Mesenchymal stem cell (in vitro differentiated cells and primary cell): ENCODE measurements around the gene PTPN20.
A peak's percentile ranks its signal among the peaks of the same experiment; 100 is the strongest.

Source experiments
- DNase-seq: peaks from one replicate; pipeline ENCODE4 v3.0.0-alpha.2; 2013
- H2AFZ ChIP-seq: one replicate; pipeline ENCODE4 v1.6.1; 2013; ENCODE audit warnings: low read depth, mild to moderate bottlenecking, control low read depth, inconsistent platforms, low read length, moderate library complexity
- H2AK5ac ChIP-seq: 2 replicates; pipeline ENCODE4 v1.6.1; 2013; ENCODE audit warnings: low read length, moderate library complexity, mild to moderate bottlenecking, inconsistent platforms; ENCODE audit not compliant: severe bottlenecking
- H2BK120ac ChIP-seq: one replicate; pipeline ENCODE4 v1.6.1; 2013; ENCODE audit warnings: low read depth, mild to moderate bottlenecking, inconsistent platforms, low read length, moderate library complexity
- H2BK12ac ChIP-seq, 2 experiments: one replicate each; pipeline ENCODE4 v1.6.1; 2013; ENCODE audit warnings: inconsistent platforms in 2 of 2, low read length in 2 of 2, mild to moderate bottlenecking in 2 of 2, moderate library complexity in 2 of 2, control low read depth in 1 of 2
- H2BK15ac ChIP-seq: one replicate; pipeline ENCODE4 v1.6.1; 2013; ENCODE audit warnings: mild to moderate bottlenecking, low read depth, inconsistent platforms; ENCODE audit not compliant: poor library complexity, severe bottlenecking
- H2BK5ac ChIP-seq: 2 replicates; pipeline ENCODE4 v1.6.1; 2013; ENCODE audit warnings: low read depth, mild to moderate bottlenecking, low read length, control low read depth, inconsistent platforms; ENCODE audit not compliant: poor library complexity, severe bottlenecking
- H3K14ac ChIP-seq, 2 experiments: one replicate each; pipeline ENCODE4 v1.6.1; 2013; ENCODE audit warnings: inconsistent platforms in 2 of 2, low read length in 2 of 2, control low read depth in 1 of 2, mild to moderate bottlenecking in 1 of 2, moderate library complexity in 1 of 2
- H3K18ac ChIP-seq, 2 experiments: one replicate each; pipeline ENCODE4 v1.6.1; 2013; ENCODE audit warnings: inconsistent platforms in 2 of 2, low read length in 2 of 2, control low read depth in 1 of 2, low read depth in 1 of 2, mild to moderate bottlenecking in 1 of 2
- H3K23ac ChIP-seq, 2 experiments: one replicate each; pipeline ENCODE4 v1.6.1; 2013; ENCODE audit warnings: inconsistent platforms in 2 of 2, low read length in 2 of 2, mild to moderate bottlenecking in 2 of 2, moderate library complexity in 2 of 2, control low read depth in 1 of 2
- H3K27ac ChIP-seq: 2 replicates; pipeline ENCODE4 v1.5.1; 2013; ENCODE audit warnings: mild to moderate bottlenecking, moderate library complexity, low read length, control low read depth, inconsistent platforms; ENCODE audit not compliant: poor library complexity, severe bottlenecking
- H3K27me3 ChIP-seq, 2 experiments: 2 replicates each; pipeline versions ENCODE4 v1.6.1 to v1.7.0; 2013; ENCODE audit warnings: low read length in 2 of 2, mild to moderate bottlenecking in 2 of 2, moderate library complexity in 2 of 2, control low read depth in 1 of 2, inconsistent platforms in 1 of 2; ENCODE audit not compliant: control insufficient read depth in 1 of 2, insufficient read depth in 1 of 2
- H3K36me3 ChIP-seq, 2 experiments: 2 replicates each; pipeline versions ENCODE4 v1.6.1 to v1.7.0; 2013; ENCODE audit warnings: low read length in 2 of 2, control low read depth in 1 of 2, inconsistent platforms in 1 of 2, low read depth in 1 of 2, mild to moderate bottlenecking in 1 of 2; ENCODE audit not compliant: insufficient read depth in 2 of 2, control insufficient read depth in 1 of 2
- H3K4ac ChIP-seq, 2 experiments: one replicate each; pipeline ENCODE4 v1.6.1; 2013; ENCODE audit warnings: inconsistent platforms in 2 of 2, low read length in 2 of 2, mild to moderate bottlenecking in 2 of 2, moderate library complexity in 2 of 2, control low read depth in 1 of 2, low read depth in 1 of 2
- H3K4me1 ChIP-seq: 2 replicates; pipeline ENCODE4 v1.6.1; 2013; ENCODE audit warnings: low read depth, low read length, control low read depth; ENCODE audit not compliant: control insufficient read depth, insufficient read depth
- H3K4me2 ChIP-seq: 2 replicates; pipeline ENCODE4 v1.6.1; 2013; ENCODE audit warnings: low read length, mild to moderate bottlenecking, inconsistent platforms; ENCODE audit not compliant: poor library complexity, severe bottlenecking
- H3K4me3 ChIP-seq, 2 experiments: 2 replicates each; pipeline versions ENCODE4 v1.5.1 to v1.7.0; 2013; ENCODE audit warnings: low read length in 2 of 2, mild to moderate bottlenecking in 2 of 2, control low read depth in 1 of 2, low read depth in 1 of 2; ENCODE audit not compliant: insufficient read depth in 1 of 2
- H3K79me1 ChIP-seq: replicated peaks from 2 replicates; pipeline ENCODE4 v1.6.1; 2013; ENCODE audit warnings: mild to moderate bottlenecking, control low read depth, low read length, inconsistent platforms; ENCODE audit not compliant: poor library complexity, severe bottlenecking
- H3K9ac ChIP-seq: 2 replicates; pipeline ENCODE4 v1.7.0; 2013; ENCODE audit warnings: mild to moderate bottlenecking, low read length, moderate library complexity
- H3K9me3 ChIP-seq: 2 replicates; pipeline ENCODE4 v1.7.0; 2013; ENCODE audit warnings: mild to moderate bottlenecking, low read length; ENCODE audit not compliant: control insufficient read depth
- H4K8ac ChIP-seq: one replicate; pipeline ENCODE4 v1.6.1; 2013; ENCODE audit warnings: inconsistent platforms, mild to moderate bottlenecking, low read length, moderate library complexity
- H4K91ac ChIP-seq: one replicate; pipeline ENCODE4 v1.6.1; 2013; ENCODE audit warnings: mild to moderate bottlenecking, low read length, inconsistent platforms
- WGBS: methylation state at CpG from one replicate; pipeline ENCODE4 v1.1.7; 2013; ENCODE audit warnings: mixed read lengths; 5-methylcytosine and 5-hydroxymethylcytosine counted together

The PTPN20 gene

GRCh38 chr10:47036771-47037170 is 125.5 kb downstream of the PTPN20 start:
- DNase-seq = no peak
- Histone ChIP-seq H2BK120ac (no peak overlapping the region), H4K91ac (no peak overlapping the region), H3K4me1 (no peaks in the 10 kb centered on the region), H3K79me1 (no peaks in the 10 kb centered on the region), H3K36me3 (no peaks in the 10 kb centered on the region), H3K18ac (no peak overlapping the region), H3K4me2 (no peak overlapping the region), H3K27me3 (peaks cover 2 to 34% of the 10 kb centered on the region in 2 experiments), H2AK5ac (no peak overlapping the region), H2BK15ac (no peak overlapping the region), H3K14ac (no peak overlapping the region), H4K8ac (no peak overlapping the region), H2AFZ (no peak overlapping the region), H3K27ac (no peak overlapping the region), H3K9me3 (no peaks in the 10 kb centered on the region), H2BK5ac (no peak overlapping the region), H3K4me3 (no peak overlapping the region), H3K23ac (no peak overlapping the region), H3K4ac (no peak overlapping the region), H2BK12ac (no peak overlapping the region), H3K9ac (no peak overlapping the region)
- 70% methylated on average over 7 of the region's 7 CpGs for WGBS

GRCh38 chr10:47037654-47038425 is 126.6 kb downstream of the PTPN20 start:
- Histone ChIP-seq H2BK12ac (no peak overlapping the region), H2BK15ac (no peak overlapping the region), H3K9me3 (no peaks in the 10 kb centered on the region), H2BK120ac (no peak overlapping the region), H3K23ac (peak overlapping the region in 1 of 2 experiments; percentile 9), H2BK5ac (no peak overlapping the region), H3K4me1 (no peaks in the 10 kb centered on the region), H4K8ac (no peak overlapping the region), H2AK5ac (no peak overlapping the region), H3K4me3 (no peak overlapping the region), H3K4ac (no peak overlapping the region), H4K91ac (no peak overlapping the region), H3K14ac (no peak overlapping the region), H3K27me3 (peaks cover 2 to 34% of the 10 kb centered on the region in 2 experiments), H3K27ac (no peak overlapping the region), H3K79me1 (no peaks in the 10 kb centered on the region), H3K36me3 (no peaks in the 10 kb centered on the region), H3K9ac (no peak overlapping the region), H2AFZ (no peak overlapping the region), H3K4me2 (no peak overlapping the region), H3K18ac (no peak overlapping the region)
- no peak for DNase-seq
- WGBS = 74% methylated on average over 10 of the region's 10 CpGs

- Histone ChIP-seq H3K4ac (no peak overlapping the region), H3K9me3 (no peaks in the 10 kb centered on the region), H3K23ac (no peak overlapping the region), H4K91ac (no peak overlapping the region), H3K79me1 (no peaks in the 10 kb centered on the region), H3K18ac (no peak overlapping the region), H2BK120ac (no peak overlapping the region), H3K14ac (no peak overlapping the region), H2BK15ac (no peak overlapping the region), H2BK12ac (no peak overlapping the region), H2BK5ac (no peak overlapping the region), H3K4me2 (no peak overlapping the region), H2AFZ (no peak overlapping the region), H3K27me3 (peaks cover 2 to 28% of the 10 kb centered on the region in 2 experiments), H3K36me3 (no peaks in the 10 kb centered on the region), H4K8ac (no peak overlapping the region), H3K9ac (no peak overlapping the region), H3K4me1 (no peaks in the 10 kb centered on the region), H3K27ac (no peak overlapping the region), H3K4me3 (no peak overlapping the region), H2AK5ac (no peak overlapping the region)
- DNase-seq = peak; percentile 38
- WGBS = 5% methylated on average over 10 of the region's 12 CpGs
Measured at GRCh38 chr10:47038881-47039561, 127.8 kb downstream of the PTPN20 start.

DNA sequence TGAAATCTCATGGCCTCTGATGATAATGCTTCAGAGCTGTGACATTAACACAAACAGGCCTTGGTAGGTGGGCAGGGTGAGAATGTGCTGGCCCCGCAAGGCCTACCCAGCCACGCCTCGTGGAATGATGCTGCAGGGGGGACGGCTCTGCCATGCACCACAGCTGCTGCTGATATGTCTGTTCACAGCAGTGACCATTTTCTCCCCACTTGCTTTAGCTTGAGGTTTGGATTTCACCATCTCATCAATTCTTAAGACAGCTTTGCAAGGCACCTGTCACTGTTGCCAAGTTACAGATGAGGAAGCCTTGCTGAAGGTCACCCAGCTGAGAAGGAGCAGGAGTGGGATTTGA is 128.3 kb downstream of the PTPN20 start:
- H3K27ac ChIP-seq = no peak overlapping the region
- no peak overlapping the region for H4K91ac ChIP-seq
- H3K4me1 ChIP-seq = no peaks in the 10 kb centered on the region
- H2AFZ ChIP-seq = no peak overlapping the region
- no peaks in the 10 kb centered on the region for H3K9me3 ChIP-seq
- no peak overlapping the region for H3K14ac ChIP-seq
- H4K8ac ChIP-seq = no peak overlapping the region
- no peaks in the 10 kb centered on the region for H3K79me1 ChIP-seq
- no peaks in the 10 kb centered on the region for H3K36me3 ChIP-seq
- no peak overlapping the region for H3K4ac ChIP-seq
- no peak overlapping the region for H3K9ac ChIP-seq
- H3K4me2 ChIP-seq = no peak overlapping the region
- no peak overlapping the region for H3K23ac ChIP-seq
- H3K4me3 ChIP-seq = no peak overlapping the region
- no peak for DNase-seq
- H2BK12ac ChIP-seq = no peak overlapping the region
- H2AK5ac ChIP-seq = no peak overlapping the region
- H2BK15ac ChIP-seq = no peak overlapping the region
- H2BK120ac ChIP-seq = no peak overlapping the region
- WGBS = 40% methylated on average over 4 of the region's 4 CpGs
- no peak overlapping the region for H2BK5ac ChIP-seq
- H3K27me3 ChIP-seq = peaks cover 2 to 27% of the 10 kb centered on the region in 2 experiments
- H3K18ac ChIP-seq = no peak overlapping the region
